ENCODE results near the gene BCAS3.
"Not testable (repeated sequence)": the region's sequence is repeated elsewhere in the genome, so short reads cannot be mapped to it uniquely, and the experiment has no call there.

BCAS3 gene

DNA sequence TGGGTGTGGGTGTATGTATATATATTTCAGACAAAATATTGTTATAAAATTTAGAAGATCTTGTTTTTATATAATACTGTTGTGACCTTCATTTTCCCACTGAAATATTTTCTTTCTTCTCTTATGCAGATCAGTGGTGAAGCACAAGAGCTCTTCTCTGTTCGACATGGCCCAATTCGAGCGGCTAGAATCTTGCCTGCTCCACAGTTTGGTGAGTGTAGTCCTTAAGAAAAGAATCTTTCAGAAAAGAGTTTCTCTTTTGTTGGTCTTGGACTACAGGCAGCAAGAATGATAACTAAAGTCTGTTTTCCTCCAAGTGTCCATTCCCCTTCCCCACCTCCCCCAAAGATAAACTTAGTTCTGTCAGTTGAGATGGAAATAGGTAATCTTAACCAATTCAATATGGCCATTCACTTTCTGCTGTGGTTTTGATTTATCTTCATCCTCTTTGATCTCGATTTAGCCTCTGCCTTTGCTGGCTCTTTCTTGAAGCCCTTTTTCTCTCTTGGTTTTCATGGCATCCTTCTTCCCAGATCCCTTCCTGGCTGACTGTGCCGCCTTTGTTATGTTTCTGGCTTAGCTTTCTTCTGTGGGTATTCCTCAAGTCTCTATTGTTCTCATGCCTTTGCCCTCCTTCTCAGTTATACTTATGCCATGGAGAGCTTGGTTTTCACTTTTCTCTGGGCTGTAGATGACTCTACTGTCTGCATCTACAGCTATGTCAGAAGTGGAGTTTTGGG lies 69.6 kb downstream of the BCAS3 start:
- DNase-seq (ENCODE audit: low spot score): no peak

DNA sequence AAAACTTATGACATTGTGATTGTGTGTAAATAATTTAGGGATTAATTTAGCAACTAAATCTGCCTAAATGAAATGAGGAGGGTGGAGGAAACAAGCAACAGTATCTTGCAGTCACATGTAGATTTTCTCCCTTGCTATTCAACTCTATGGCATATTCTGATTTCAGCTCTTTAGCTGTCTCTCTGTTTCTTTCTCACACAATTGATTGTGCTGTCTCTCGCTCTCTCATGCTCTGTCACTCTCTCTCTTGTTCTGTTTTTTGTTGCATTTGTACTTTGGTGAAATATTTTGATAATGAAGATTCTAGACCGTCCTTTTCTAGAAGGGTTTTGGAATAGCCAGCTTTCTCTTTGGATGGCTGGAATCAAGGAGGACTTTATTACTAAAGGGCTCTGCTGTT lies 70.6 kb downstream of the BCAS3 start:
- no peak for DNase-seq (ENCODE audit: low spot score)

DNA sequence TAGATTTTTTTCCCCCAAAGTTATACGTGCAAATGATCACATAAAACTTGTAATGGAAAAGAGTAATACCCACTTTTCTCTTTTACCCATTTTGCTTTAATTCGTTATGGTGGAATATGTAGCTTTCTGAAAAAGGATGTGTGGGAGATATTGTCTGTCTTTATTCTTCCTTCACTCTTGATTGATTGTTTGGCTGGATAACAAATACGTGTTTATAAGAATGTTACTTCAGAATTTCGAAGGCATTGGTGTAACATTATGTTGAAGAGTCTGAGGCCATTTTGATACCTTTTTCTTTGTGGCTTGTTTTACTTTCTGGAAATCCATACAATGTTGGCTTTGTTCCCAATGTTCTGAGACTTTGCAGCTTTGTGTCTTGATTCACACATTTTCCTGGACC lies 71.4 kb downstream of the BCAS3 start:
- DNase-seq (ENCODE audit: low spot score): no peak

DNA sequence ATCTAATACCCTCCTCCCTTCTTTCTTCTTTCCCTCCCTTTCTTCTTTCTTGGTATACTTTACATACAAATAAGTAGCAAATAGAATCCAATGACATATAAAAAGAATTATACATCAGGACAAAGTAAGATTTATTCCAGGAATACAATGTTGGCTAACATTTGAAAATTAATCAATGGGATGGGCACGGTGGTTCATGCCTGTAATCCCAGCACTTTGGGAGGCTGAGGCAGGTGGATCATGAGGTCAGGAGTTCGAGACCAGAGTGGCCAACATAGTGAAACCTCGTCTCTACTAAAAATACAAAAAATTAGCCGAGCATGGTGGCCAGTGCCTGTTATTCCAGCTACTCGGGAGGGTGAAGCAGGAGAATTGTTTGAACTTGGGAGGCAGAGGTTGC lies 72.1 kb downstream of the BCAS3 start:
- no peak for DNase-seq (ENCODE audit: low spot score)

DNA sequence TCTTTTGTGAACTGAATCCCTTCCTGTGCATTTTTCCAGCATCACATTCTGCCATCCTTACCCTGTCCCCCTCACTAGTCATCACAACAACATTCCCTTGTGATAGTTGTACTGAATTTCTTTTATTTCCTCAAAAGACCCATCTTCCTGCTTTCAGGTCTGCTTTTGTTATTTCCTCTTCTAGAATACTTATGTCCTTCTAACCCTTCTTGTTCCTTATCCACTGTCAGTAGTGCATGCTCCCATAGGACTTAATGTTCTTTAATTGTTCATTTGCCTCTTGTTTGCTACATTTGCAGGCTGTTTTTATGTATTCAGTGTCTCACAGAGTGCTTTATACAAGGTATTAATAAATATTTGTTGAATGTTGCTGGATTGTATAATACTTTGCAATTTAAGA lies 73.0 kb downstream of the BCAS3 start:
- no peak for DNase-seq (ENCODE audit: low spot score)

DNA sequence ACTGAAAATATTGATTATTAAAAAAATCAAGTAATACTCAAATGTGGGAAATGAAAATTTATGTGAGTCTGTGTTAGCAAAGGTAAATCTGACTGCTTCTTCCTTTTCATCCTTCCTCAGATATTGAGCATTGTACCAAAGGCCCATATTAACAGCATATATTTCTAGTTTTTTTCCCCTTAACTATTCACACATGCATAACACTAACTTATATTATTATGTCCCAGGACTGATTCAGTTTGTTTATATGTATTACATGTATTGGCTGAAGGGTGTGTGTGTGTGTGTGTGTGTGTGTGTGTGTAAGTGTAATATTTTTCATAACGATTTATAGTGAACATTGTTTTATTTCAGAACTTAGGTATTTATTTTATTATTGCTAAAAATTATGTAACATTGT lies 74.2 kb downstream of the BCAS3 start:
- DNase-seq (ENCODE audit: low spot score): no peak

DNA sequence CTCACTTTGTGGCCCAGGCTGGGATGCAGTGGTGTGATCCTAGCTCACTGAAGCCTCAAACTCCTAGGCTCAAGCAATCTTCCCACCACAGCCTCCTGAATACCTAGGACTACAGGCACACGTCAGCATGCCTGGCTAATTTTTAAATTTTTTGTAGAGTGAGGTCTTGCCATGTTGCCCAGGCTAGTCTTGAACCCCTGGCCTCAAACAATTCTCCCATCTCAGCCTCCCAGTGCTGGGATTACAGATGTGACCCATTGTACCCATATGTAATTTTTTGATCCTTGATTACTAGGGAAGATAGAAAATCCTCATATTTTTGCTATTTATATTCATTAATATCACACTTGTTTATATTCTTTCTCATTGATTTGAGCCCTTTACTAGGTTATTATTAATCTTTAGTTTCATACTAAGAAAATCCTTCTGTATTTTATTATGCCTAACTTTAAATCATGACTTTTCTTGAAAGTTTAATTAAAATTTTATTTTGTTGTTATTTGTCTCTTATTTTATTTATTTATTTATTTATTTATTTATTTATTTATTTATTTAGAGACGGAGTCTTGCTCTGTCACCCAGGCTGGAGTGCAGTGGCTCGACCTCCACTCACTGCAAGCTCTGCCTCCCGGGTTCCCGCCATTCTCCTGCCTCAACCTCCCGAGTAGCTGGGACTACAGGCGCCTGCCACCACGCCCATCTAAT lies 75.4 kb downstream of the BCAS3 start:
- DNase-seq (ENCODE audit: low spot score): no peak

DNA sequence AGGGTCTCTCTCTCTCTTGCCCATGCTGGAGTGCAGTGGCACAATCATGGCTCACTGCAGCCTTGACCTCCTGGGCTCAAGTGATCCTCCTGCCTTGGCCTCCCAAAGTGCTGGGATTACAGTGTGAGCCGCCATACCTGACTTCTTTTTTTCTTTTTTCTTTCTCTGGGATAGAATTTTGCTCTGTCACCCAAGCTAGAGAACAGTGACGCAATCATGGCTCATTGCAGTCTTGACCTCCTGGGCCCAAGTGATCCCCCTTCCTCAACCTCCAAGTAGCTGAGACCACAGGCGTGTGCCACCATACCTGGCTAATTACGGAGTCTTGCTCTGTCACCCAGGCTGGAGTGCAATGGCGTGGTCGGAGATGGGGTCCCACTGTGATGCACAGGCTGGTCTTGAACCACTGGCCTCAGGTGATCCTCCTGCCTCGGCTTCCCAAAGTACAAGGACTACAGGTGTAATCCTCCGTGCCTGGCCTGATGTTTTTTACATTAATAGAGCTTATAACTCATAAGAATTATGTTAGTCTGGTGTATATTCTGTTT lies 76.5 kb downstream of the BCAS3 start:
- DNase-seq (ENCODE audit: low spot score): no peak

DNA sequence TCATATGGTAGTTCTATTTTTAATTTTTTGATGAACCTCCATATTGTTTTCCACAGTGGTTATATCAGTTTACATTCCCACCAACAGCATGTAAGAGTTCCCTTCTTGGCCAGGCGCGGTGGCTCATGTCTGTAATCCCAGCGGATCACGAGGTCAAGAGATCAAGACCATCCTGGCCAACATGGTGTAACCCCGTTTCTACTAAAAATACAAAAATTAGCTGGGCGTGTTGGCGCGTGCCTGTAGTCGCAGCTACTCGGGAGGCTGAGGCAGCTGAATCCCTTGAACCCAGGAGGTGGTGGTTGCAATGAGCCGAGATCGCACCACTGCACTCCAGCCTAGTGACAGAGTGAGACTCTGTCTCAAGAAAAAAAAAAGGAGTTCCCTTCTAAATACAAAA lies 79.1 kb downstream of the BCAS3 start:
- not testable (repeated sequence) for DNase-seq (ENCODE audit: low spot score)

DNA sequence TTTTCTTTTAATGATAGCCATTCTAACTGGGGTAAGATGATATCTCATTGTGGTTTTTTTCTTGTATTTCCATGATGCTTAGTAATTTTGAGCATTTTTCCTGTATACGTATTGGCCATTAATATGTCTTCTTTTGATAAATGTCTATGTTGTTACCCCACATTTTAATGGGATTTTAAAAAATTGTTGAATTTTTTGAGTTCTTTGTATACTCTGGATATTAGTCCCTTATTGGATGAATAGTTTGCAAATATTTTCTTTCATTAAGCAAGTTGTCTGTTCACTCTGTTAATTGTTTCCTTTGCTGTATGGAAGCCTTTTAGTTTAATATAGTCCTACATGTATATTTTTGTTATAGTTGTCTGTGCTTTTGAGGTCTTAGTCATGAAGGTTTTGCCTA lies 79.8 kb downstream of the BCAS3 start:
- no peak for DNase-seq (ENCODE audit: low spot score)

DNA sequence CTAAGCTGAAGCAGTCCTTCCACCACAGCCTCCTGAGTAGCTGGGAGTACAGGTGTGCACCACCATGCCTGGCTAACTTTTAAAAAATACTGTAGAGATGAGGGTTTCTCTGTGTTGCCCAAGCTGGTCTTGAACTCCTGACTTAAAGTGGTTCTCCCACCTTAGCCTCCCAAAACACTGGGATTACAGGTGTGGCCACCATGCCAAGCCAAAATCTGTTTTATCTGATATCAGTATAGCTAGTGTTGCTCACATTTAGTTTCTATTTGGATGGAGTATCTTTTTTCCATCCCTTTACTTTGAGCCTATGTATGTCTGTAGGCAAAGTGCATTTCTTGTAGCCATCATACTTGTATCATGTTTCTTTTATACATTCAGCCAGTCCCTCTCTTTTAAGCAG lies 82.1 kb downstream of the BCAS3 start:
- DNase-seq (ENCODE audit: low spot score): no peak

DNA sequence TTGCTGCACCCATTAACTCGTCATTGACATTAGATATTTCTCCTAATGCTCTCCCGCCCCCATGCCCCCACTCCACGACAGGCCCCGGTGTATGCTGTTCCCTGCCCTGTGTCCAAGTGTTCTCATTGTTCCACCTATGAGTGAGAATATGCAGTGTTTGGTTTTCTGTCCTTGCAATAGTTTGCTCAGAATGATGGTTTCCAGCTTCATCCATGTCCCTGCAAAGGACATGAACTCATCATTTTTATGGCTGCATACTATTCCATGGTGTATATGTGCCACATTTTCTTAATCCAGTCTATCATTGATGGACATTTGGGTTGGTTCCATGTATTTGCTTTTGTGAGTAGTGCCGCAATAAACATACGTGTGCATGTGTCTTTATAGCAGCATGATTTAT lies 83.7 kb downstream of the BCAS3 start:
- DNase-seq (ENCODE audit: low spot score): not testable (repeated sequence)

DNA sequence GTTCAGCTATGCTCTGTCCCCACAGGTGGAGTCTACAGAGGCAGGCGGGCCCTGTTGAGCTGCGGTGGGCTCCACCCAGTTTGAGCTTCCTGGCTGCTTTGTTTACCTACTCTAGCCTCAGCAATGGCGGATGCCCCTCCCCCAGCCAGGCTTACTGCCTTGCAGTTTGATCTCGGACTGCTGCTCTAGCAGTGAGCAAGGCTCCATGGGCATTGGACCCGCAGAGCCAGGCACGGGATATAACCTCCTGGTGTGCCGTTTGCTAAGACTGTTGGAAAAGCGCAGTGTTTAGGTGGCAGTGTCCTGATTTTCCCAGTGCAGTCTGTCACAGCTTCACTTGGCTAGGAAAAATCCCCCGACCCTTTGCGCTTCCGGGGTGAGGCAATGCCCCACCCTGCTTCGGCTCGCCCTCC lies 89.1 kb downstream of the BCAS3 start:
- DNase-seq (ENCODE audit: low spot score): no peak

DNA sequence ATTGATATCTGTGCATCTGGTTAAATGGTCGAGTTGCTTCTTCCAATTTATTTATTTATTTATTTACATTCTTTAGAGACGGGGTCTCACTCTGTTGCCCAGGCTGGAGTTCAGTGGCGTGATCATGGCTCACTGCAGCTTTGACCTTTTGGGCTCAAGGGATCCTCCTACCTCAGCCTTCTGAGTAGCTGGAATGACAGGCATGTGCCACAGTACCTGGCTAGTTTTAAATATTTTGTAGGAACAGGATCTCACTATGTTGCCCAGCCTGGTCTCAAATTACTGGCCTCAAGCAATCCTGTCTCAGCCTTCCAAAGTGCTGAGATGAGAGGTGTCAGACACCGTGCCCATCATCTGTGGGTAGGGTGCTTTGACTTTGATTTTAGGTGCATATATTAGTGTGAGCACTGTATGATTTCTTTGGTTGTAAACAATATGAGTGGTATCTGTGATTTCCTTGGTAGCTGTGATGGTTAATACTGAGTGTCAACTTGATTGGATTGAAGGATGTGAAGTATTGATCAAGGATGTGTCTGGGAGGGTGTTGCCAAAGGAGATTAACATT lies 90.2 kb downstream of the BCAS3 start:
- DNase-seq (ENCODE audit: low spot score): no peak

DNA sequence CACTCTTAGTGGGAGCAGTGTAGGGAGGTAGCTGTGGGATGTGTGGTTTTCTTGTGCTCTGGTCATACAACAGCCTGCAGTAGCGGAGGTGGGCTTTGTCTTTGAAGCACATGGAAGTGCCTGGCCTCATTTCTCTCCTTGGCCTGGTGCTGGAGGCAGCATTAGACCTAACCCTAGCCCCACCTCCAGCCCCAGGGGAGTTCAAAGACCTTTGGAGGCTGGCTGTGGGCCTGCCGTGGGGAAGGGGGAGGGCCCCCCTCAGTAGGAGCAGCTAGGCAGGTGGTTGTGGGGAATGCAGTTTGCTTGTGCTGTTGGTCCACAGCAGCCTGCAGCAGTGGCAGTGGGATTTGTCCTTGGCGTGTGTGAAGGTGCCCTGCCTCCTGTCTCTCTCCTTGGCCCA lies 91.7 kb downstream of the BCAS3 start:
- no peak for DNase-seq (ENCODE audit: low spot score)

DNA sequence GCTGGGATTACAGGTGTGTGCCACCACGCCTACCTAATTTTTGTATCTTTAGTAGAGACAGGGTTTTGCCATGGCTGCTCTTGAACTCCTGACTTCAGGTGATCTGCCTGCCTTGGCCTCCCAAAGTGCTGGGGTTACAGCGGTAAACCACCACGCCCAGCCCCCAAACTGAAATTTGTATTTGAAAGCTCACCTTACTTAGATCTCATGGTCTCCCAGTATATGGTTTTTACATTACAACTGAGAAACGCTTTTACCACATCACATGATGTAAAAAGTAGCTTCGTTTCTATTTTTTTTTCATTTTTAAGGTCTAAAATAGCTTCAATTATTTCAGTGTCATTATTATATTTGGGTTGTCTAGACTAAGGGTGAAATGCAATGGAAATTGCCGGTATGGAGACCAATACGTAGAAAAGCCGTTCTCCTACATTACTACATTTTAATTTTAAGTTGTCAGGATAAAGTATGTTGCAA lies 93.3 kb downstream of the BCAS3 start:
- no peak for DNase-seq (ENCODE audit: low spot score)

DNA sequence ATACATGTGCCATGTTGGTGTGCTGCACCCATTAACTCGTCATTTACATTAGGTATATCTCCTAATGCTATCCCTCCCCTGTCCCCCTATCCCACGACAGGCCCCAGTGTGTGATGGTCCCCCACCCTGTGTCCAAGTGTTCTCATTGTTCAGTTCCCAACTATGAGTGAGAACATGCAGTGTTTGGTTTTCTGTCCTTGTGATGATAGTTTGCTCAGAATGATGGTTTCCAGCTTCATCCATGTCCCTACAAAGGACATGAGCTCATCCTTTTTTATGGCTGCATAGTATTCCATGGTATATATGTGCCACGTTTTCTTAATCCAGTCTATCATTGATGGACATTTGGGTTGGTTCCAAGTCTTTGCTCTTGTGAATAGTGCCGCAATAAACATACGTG lies 94.0 kb downstream of the BCAS3 start:
- not testable (repeated sequence) for DNase-seq (ENCODE audit: low spot score)

DNA sequence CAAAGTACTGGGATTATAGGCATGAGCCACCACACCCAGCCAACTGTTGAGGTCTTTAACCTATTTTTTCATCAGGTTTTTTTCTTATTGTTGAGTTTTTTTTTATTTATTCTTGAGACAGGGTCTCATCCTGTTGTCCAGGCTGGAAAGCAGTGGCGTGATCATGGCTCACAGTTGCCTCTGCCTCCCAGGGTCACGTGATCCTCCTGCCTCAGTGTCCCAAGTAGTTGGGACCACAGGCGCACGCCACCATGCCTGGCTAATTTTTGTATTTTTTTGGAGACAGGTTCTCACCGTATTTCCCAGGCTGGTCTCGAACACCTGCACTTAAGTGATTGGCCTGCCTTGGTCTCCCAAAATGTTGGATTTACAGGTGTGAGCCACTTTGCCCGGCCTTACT lies 95.9 kb downstream of the BCAS3 start:
- DNase-seq (ENCODE audit: low spot score): no peak

DNA sequence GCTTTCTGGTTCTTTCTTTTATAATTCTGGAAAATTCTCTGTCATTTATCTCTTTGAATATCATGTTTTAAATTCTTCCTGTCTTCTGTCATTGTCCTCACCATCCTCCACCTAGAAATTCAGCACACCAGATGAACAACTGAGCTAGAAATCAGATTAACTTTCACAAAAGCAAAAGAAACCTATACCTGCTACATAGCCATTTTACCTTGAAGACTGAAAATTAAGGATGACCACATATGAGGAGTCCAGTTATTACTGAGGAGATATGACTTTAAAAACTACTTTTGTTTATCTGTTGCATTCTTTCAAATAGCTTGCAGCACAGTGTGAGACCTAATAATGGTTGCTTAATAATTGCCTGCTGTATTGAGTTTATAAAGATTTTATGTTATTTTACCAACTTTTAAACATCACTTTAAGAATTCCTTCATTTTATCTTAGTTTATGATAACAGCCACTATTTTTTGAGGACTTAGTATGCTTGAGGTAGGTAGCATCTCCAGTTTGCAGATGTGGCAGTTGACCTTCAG lies 104.3 kb downstream of the BCAS3 start:
- DNase-seq (ENCODE audit: low spot score): no peak

DNA sequence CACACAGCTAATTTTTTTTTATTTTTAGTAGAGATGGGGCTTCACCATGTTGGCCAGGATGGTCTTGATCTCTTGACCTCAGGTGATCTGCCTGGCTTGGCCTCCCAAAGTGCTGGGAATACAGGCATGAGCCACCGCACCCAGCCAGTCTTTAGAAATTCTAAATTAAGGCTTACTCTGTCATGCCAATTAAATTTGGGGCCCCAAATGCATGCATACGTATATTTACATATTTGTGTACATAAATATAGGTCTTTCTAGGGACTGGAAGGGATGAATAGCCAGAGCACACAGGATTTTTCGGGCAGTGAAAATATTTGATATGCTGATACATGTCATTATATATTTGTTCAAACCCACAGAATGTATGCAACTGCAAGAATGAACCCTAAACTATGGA lies 105.1 kb downstream of the BCAS3 start:
- DNase-seq (ENCODE audit: low spot score): no peak

DNA sequence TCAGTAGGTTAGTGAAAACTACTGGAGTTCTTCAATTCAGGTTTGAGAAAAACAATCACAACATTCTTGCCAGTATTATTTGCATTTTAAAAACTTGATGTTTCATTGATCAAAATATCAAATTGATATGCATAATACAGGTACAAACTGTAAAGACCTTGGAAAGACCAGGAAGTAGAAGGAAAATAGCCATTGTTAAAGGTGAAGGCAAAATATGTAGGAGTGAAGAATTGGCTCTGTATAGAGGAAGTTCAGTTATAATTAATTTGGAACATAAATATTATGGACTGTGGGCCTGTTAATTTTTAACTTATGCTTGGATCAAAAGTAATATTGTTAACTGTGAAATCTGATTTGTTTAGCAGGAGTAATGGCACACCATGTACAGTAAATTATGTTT lies 112.6 kb downstream of the BCAS3 start:
- DNase-seq (ENCODE audit: low spot score): no peak

DNA sequence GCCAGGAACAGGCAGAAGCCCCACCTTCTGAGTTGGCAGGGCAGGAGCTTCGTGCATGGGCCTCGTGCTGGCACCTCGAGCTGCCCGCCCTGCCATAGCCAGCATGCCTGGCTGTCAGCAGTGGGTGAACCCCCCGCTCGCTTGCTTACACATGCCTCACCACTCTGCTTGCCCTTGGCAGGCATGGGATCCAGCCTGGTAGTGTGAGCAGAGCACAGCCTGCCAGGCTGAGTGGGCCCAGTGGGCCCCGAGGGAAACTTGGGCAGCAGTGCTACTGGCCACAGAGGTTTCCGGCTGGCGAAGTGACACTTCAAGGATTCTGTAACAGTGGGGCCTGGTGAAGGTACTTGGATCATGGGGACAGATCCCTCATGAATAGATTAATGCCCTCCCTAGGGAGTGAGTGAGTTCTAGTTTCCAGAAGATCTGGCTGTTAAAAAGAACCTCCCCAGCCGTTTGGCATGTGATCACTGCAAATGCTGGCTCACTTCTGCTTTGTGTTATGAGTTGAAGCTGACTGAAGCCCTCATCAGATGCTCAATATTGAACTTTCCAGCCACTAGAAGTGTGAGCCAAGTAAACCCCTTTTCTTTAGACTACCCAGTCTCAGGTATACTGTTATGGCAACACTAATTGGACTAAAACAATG lies 114.7 kb downstream of the BCAS3 start:
- no peak for DNase-seq (ENCODE audit: low spot score)

Measured in COLO829 (cell line).